GM23338 (cell line): ENCODE measurements around the gene RIC8A. TPM values are rescaled to one million over a fixed set of nuclear protein-coding genes. Genes with fewer than 3 reads are reported as not detected.

Source experiments
- ATAC-seq: fragments of 200-7000 bp; cut with Tn5 transposase; 3 replicates; pipeline ENCODE4 v1.9.1; 2020
- DNase-seq: peaks from one replicate; pipeline ENCODE4 v3.0.0-alpha.2; 2015; ENCODE audit warnings: low spot score
- H2AFZ ChIP-seq: fragments of 200-600 bp; sonication (generic); 2 replicates; pipeline ENCODE4 v1.8.0; 2016; ENCODE audit warnings: antibody characterized with exemption, mild to moderate bottlenecking, moderate library complexity
- H3F3A ChIP-seq: fragments of 200-600 bp; sonication (generic); replicated peaks from 2 replicates; pipeline ENCODE4 v1.8.0; 2017; ENCODE audit warnings: antibody characterized with exemption, mixed run types, low read depth
- H3K27ac ChIP-seq: fragments of 200-600 bp; sonication (generic); 2 replicates; pipeline ENCODE4 v1.6.1; 2016; ENCODE audit warnings: low read depth
- H3K27me3 ChIP-seq: fragments of 200-600 bp; sonication (generic); 2 replicates; pipeline ENCODE4 v1.8.0; 2016; ENCODE audit warnings: mild to moderate bottlenecking, mixed run types, moderate library complexity; ENCODE audit not compliant: insufficient read depth
- H3K36me3 ChIP-seq: fragments of 200-600 bp; sonication (generic); 2 replicates; pipeline ENCODE4 v1.8.0; 2016; ENCODE audit warnings: mild to moderate bottlenecking; ENCODE audit not compliant: insufficient read depth
- H3K4me1 ChIP-seq: fragments of 200-600 bp; sonication (generic); 2 replicates; pipeline ENCODE4 v1.8.0; 2016; ENCODE audit warnings: mild to moderate bottlenecking, moderate library complexity; ENCODE audit not compliant: insufficient read depth
- H3K4me2 ChIP-seq: fragments of 200-600 bp; sonication (generic); 2 replicates; pipeline ENCODE4 v1.7.1; 2017; ENCODE audit warnings: mixed run types
- H3K4me3 ChIP-seq: fragments of 200-600 bp; sonication (generic); 2 replicates; pipeline ENCODE4 v1.6.1; 2016; ENCODE audit warnings: mixed run types
- H3K79me2 ChIP-seq: fragments of 200-600 bp; sonication (generic); replicated peaks from 2 replicates; pipeline ENCODE4 v1.8.0; 2017; ENCODE audit warnings: mild to moderate bottlenecking; ENCODE audit not compliant: insufficient read depth
- H3K9me2 ChIP-seq: fragments of 200-600 bp; sonication (generic); 2 replicates; pipeline ENCODE4 v1.8.0; 2017; ENCODE audit not compliant: insufficient read depth
- H4K20me1 ChIP-seq: fragments of 200-600 bp; sonication (generic); replicated peaks from 2 replicates; pipeline ENCODE4 v1.8.0; 2017; ENCODE audit warnings: mild to moderate bottlenecking; ENCODE audit not compliant: insufficient read depth
- H3K27ac Mint-ChIP-seq: 2 replicates; pipeline ENCODE4 v1.8.0; 2020; ENCODE audit warnings: inconsistent platforms, mild to moderate bottlenecking, moderate library complexity, mixed read lengths
- H3K27me3 Mint-ChIP-seq: 3 replicates; pipeline ENCODE4 v1.8.0; 2022; ENCODE audit warnings: low read depth, mild to moderate bottlenecking, moderate library complexity, mixed read lengths, inconsistent platforms; ENCODE audit not compliant: insufficient read depth, poor library complexity
- H3K36me3 Mint-ChIP-seq: 3 replicates; pipeline ENCODE4 v1.8.0; 2021; ENCODE audit warnings: low read depth, mild to moderate bottlenecking, inconsistent platforms, moderate library complexity, mixed read lengths
- H3K4me1 Mint-ChIP-seq: 3 replicates; pipeline ENCODE4 v1.8.0; 2020; ENCODE audit warnings: mild to moderate bottlenecking, inconsistent platforms, mixed read lengths
- H3K4me3 Mint-ChIP-seq: 3 replicates; pipeline ENCODE4 v1.8.0; 2021; ENCODE audit warnings: moderate library complexity, mild to moderate bottlenecking, inconsistent platforms, mixed read lengths
- H3K9me3 Mint-ChIP-seq: 3 replicates; pipeline ENCODE4 v1.8.0; 2020; ENCODE audit warnings: moderate library complexity, mild to moderate bottlenecking, inconsistent platforms, mixed read lengths
- ETS1 ChIP-seq: IDR thresholded peaks from 2 replicates; pipeline ENCODE4 v1.6.1; 2016; ENCODE audit warnings: antibody characterized with exemption
- EZH2 ChIP-seq: fragments of 200-600 bp; sonication (generic); IDR thresholded peaks from one replicate; pipeline ENCODE4 v1.8.0; 2017; ENCODE audit warnings: antibody characterized with exemption, mild to moderate bottlenecking, low read depth; ENCODE audit not compliant: unreplicated experiment
- EZH2phosphoT487 ChIP-seq: fragments of 200-600 bp; sonication (generic); IDR thresholded peaks from one replicate; pipeline ENCODE4 v1.8.1; 2018; ENCODE audit warnings: antibody characterized with exemption; ENCODE audit not compliant: unreplicated experiment
- POLR2AphosphoS5 ChIP-seq: IDR thresholded peaks from 2 replicates; pipeline ENCODE4 v1.6.1; 2016; ENCODE audit warnings: antibody characterized with exemption, low read depth
- STAT1 ChIP-seq: IDR thresholded peaks from one replicate; pipeline ENCODE4 v1.6.1; 2016; ENCODE audit warnings: antibody characterized with exemption; ENCODE audit not compliant: unreplicated experiment
- ZNF114 ChIP-seq: fragments of 250-450 bp; sonication (Bioruptor Pico); IDR thresholded peaks from 2 replicates; pipeline ENCODE4 v1.5.0; 2020; ENCODE audit warnings: mild to moderate bottlenecking, moderate library complexity
- ZNF331 ChIP-seq: fragments of 250-450 bp; sonication (Bioruptor Pico); IDR thresholded peaks from 2 replicates; pipeline ENCODE4 v1.5.0; 2020; ENCODE audit warnings: low read depth, mild to moderate bottlenecking, moderate library complexity
- ZNF462 ChIP-seq: fragments of 250-450 bp; sonication (Bioruptor Pico); IDR thresholded peaks from 2 replicates; pipeline ENCODE4 v1.5.0; 2020; ENCODE audit warnings: mild to moderate bottlenecking, moderate library complexity
- polyA plus RNA-seq: library from polyadenylated mRNA; unstranded; fragments of >200 nt; fragmentation: Nextera tagmentation; extraction: Ambion mirVana; gene quantifications from 2 replicates; pipeline ENCODE4 v1.2.1, GENCODE V29; 2016
- total RNA-seq: library from RNA; depleted of rRNA; stranded (reverse); fragments of >200 nt; shearing (Covaris generic); gene quantifications from 2 replicates; pipeline ENCODE4 v1.2.3, GENCODE V29; 2014

Gene RIC8A
- total and polyA plus RNA-seq, 2 experiments from 2014 or later = 23.6 to 81.3 TPM

GRCh38 chr11:197741-198235 lies 9.7 kb upstream of the RIC8A start (continued):
- TF ChIP-seq ZNF462 (CRISPR knock-in tag) = no peak

- Histone ChIP-seq H4K20me1 (no peaks in the 10 kb centered on the region), H3K4me3 (no peak overlapping the region), H3K4me1 (no peaks in the 10 kb centered on the region), H2AFZ (no peak overlapping the region), H3K36me3 (no peaks in the 10 kb centered on the region), H3K79me2 (no peaks in the 10 kb centered on the region), H3K27me3 (no peaks in the 10 kb centered on the region), H3K4me2 (no peak overlapping the region), H3K9me2 (no peaks in the 10 kb centered on the region), H3K27ac (no peak overlapping the region), H3F3A (no peaks in the 10 kb centered on the region)
- ATAC-seq (no peak), DNase-seq (no peak)
- H3K36me3 Mint-ChIP-seq = peaks cover 4% of the 10 kb centered on the region; the same call in 1 of the 3 replicates
- peaks cover 7% of the 10 kb centered on the region for H3K27me3 Mint-ChIP-seq
- peaks cover 2% of the 10 kb centered on the region for H3K9me3 Mint-ChIP-seq
- no peaks in the 10 kb centered on the region; the same call in 2 of the 3 replicates for H3K4me1 Mint-ChIP-seq
- H3K4me3 Mint-ChIP-seq = no peak overlapping the region
- no peak overlapping the region for H3K27ac Mint-ChIP-seq
- TF ChIP-seq ZNF331 (CRISPR knock-in tag) = no peak
- TF ChIP-seq STAT1 = no peak
- TF ChIP-seq POLR2AphosphoS5 = no peak
- no peak for TF ChIP-seq ETS1
- TF ChIP-seq ZNF114 = no peak
- no peak for TF ChIP-seq ZNF462 (CRISPR knock-in tag)
- TF ChIP-seq EZH2phosphoT487 = no peak
- TF ChIP-seq EZH2 = no peak
These were observed 9.2 kb upstream of the RIC8A start for GRCh38 chr11:198236-198806.
